Hepatocyte (in vitro differentiated cells): Measurements from ENCODE around the gene SUGCT. TPM values are rescaled to one million over a fixed set of nuclear protein-coding genes. Genes with fewer than 3 reads are reported as not detected.

ENCODE experiments used
- DNase-seq: peaks from one replicate; pipeline ENCODE4 v3.0.0-alpha.2; 2016; ENCODE audit warnings: low spot score
- H2AFZ ChIP-seq: fragments of 200-600 bp; sonication (generic); 2 replicates; pipeline ENCODE4 v1.6.0; 2016; ENCODE audit warnings: antibody characterized with exemption, mild to moderate bottlenecking
- H3K27ac ChIP-seq: fragments of 200-600 bp; sonication (generic); 2 replicates; pipeline ENCODE4 v1.5.1; 2016; ENCODE audit warnings: mild to moderate bottlenecking
- H3K27me3 ChIP-seq: fragments of 200-600 bp; sonication (generic); 2 replicates; pipeline ENCODE4 v1.6.1; 2016
- H3K36me3 ChIP-seq: fragments of 200-600 bp; sonication (generic); replicated peaks from 2 replicates; pipeline ENCODE4 v1.5.1; 2016; ENCODE audit warnings: low read depth; ENCODE audit not compliant: insufficient read depth
- H3K4me1 ChIP-seq: fragments of 200-600 bp; sonication (generic); 2 replicates; pipeline ENCODE4 v1.5.1; 2016; ENCODE audit warnings: mild to moderate bottlenecking, moderate library complexity; ENCODE audit not compliant: insufficient read depth
- H3K4me2 ChIP-seq: fragments of 200-600 bp; sonication (generic); 2 replicates; pipeline ENCODE4 v1.6.0; 2016
- H3K4me3 ChIP-seq: fragments of 200-600 bp; sonication (generic); 2 replicates; pipeline ENCODE4 v1.5.1; 2016; ENCODE audit warnings: mild to moderate bottlenecking
- H3K79me2 ChIP-seq: fragments of 200-600 bp; sonication (generic); 2 replicates; pipeline ENCODE4 v1.6.0; 2017; ENCODE audit warnings: mild to moderate bottlenecking
- H3K9me2 ChIP-seq: fragments of 200-600 bp; sonication (generic); replicated peaks from 2 replicates; pipeline ENCODE4 v1.6.0; 2017; ENCODE audit warnings: mild to moderate bottlenecking; ENCODE audit not compliant: insufficient read depth
- H3K9me3 ChIP-seq: fragments of 200-600 bp; sonication (generic); 2 replicates; pipeline ENCODE4 v1.5.1; 2016; ENCODE audit warnings: low read depth, mild to moderate bottlenecking
- H4K20me1 ChIP-seq: fragments of 200-600 bp; sonication (generic); 2 replicates; pipeline ENCODE4 v1.6.0; 2016; ENCODE audit warnings: mild to moderate bottlenecking; ENCODE audit not compliant: insufficient read depth, poor library complexity, severe bottlenecking
- CTCF ChIP-seq: fragments of 200-600 bp; sonication (generic); IDR thresholded peaks from 2 replicates; pipeline ENCODE4 v1.5.1; 2016; ENCODE audit warnings: antibody characterized with exemption, mild to moderate bottlenecking; ENCODE audit not compliant: poor library complexity
- EZH2 ChIP-seq: fragments of 200-600 bp; sonication (generic); IDR thresholded peaks from 2 replicates; pipeline ENCODE4 v1.6.1; 2016; ENCODE audit warnings: antibody characterized with exemption, mild to moderate bottlenecking, borderline replicate concordance
- EZH2phosphoT487 ChIP-seq: fragments of 200-600 bp; sonication (generic); IDR thresholded peaks from one replicate; pipeline ENCODE4 v1.6.1; 2018; ENCODE audit warnings: antibody characterized with exemption, mild to moderate bottlenecking, low read depth, moderate library complexity; ENCODE audit not compliant: unreplicated experiment, severe bottlenecking
- WGBS: methylation state at CpG from one replicate; pipeline ENCODE4 v1.1.6; 2016; ENCODE audit warnings: low lambda C conversion rate; ENCODE audit errors: missing lambda C conversion rate; 5-methylcytosine and 5-hydroxymethylcytosine counted together
- polyA plus RNA-seq: library from polyadenylated mRNA; unstranded; fragments of >200 nt; fragmentation: Nextera tagmentation; extraction: Ambion mirVana; gene quantifications from 2 replicates; pipeline ENCODE4 v1.2.1, GENCODE V29; 2016
- total RNA-seq: library from RNA; depleted of rRNA; stranded (reverse); fragments of >200 nt; gene quantifications from 2 replicates; pipeline ENCODE4 v1.2.3, GENCODE V29; 2014

SUGCT gene
- total and polyA plus RNA-seq, 2 experiments from 2014 or later, result 5.1 to 12.0 TPM

- no peaks in the 10 kb centered on the region for H3K9me2 ChIP-seq
- no peak for DNase-seq
- no peaks in the 10 kb centered on the region for H3K27me3 ChIP-seq
- no peaks in the 10 kb centered on the region for H3K9me3 ChIP-seq
- H3K36me3 ChIP-seq, result no peaks in the 10 kb centered on the region
- no peak for TF ChIP-seq EZH2
- no peak for TF ChIP-seq CTCF
- TF ChIP-seq EZH2phosphoT487, result no peak
- no peak overlapping the region for H3K4me2 ChIP-seq
- H3K4me3 ChIP-seq, result no peak overlapping the region
- no peaks in the 10 kb centered on the region for H4K20me1 ChIP-seq
- no peaks in the 10 kb centered on the region for H3K79me2 ChIP-seq
- 96% methylated on average over 2 of the region's 2 CpGs for WGBS
- no peak overlapping the region for H2AFZ ChIP-seq
- no peak overlapping the region for H3K27ac ChIP-seq
- no peaks in the 10 kb centered on the region for H3K4me1 ChIP-seq
Observed at GRCh38 chr7:40205992-40206391, 71.2 kb downstream of the SUGCT start.

GRCh38 chr7:40211276-40212003 lies 76.6 kb downstream of the SUGCT start:
- H3K9me2 ChIP-seq, result no peaks in the 10 kb centered on the region
- H3K27me3 ChIP-seq, result no peaks in the 10 kb centered on the region
- H3K4me3 ChIP-seq, result no peak overlapping the region
- DNase-seq, result no peak
- H3K4me1 ChIP-seq, result no peaks in the 10 kb centered on the region
- H3K9me3 ChIP-seq, result no peaks in the 10 kb centered on the region
- no peak overlapping the region for H3K4me2 ChIP-seq
- TF ChIP-seq CTCF (no peak), EZH2 (no peak), EZH2phosphoT487 (no peak)
- no peaks in the 10 kb centered on the region for H4K20me1 ChIP-seq
- WGBS, result 89% methylated on average over 5 of the region's 5 CpGs
- no peaks in the 10 kb centered on the region for H3K36me3 ChIP-seq
- H2AFZ ChIP-seq, result no peak overlapping the region
- no peaks in the 10 kb centered on the region for H3K79me2 ChIP-seq
- no peak overlapping the region for H3K27ac ChIP-seq

- TF ChIP-seq EZH2phosphoT487, result no peak
- no peak for TF ChIP-seq CTCF
- no peak for TF ChIP-seq EZH2
- Histone ChIP-seq H3K9me2 (no peaks in the 10 kb centered on the region), H3K36me3 (no peaks in the 10 kb centered on the region), H3K9me3 (no peaks in the 10 kb centered on the region), H3K4me3 (no peak overlapping the region), H3K27ac (no peak overlapping the region), H3K79me2 (no peaks in the 10 kb centered on the region), H2AFZ (no peak overlapping the region), H3K4me2 (no peak overlapping the region), H3K4me1 (no peaks in the 10 kb centered on the region), H3K27me3 (no peaks in the 10 kb centered on the region), H4K20me1 (no peaks in the 10 kb centered on the region)
- WGBS, result 92% methylated on average over 2 of the region's 2 CpGs
- no peak for DNase-seq
Observed at GRCh38 chr7:40213291-40213690, 78.5 kb downstream of the SUGCT start.
